Kidney (tissue), 14 donors: Measurements from ENCODE around the gene TFDP1. TPM values are rescaled to one million over a fixed set of nuclear protein-coding genes. Genes with fewer than 3 reads are reported as not detected.

ENCODE experiments used
- DNase-seq, 5 donors: peaks; one replicate each; pipeline ENCODE4 v3.0.0-alpha.2; 2013 to 2020
- FAIRE-seq: peaks from 2 replicates; lab custom pipeline; 2012; peaks lifted over from hg19 to GRCh38; lab: Jason Lieb, UNC
- H3K27ac ChIP-seq, 2 donors: one replicate each; pipeline ENCODE4 v1.7.0; 2013; ENCODE audit warnings: low read depth in 2 of 2, low read length in 2 of 2, inconsistent platforms in 1 of 2
- H3K27me3 ChIP-seq: one replicate; pipeline ENCODE4 v1.7.1; 2013; ENCODE audit warnings: low read length, inconsistent platforms; ENCODE audit not compliant: control insufficient read depth, insufficient read depth
- H3K36me3 ChIP-seq, 3 donors: one replicate each; pipeline versions ENCODE4 v1.7.0 to v1.7.1; 2013; ENCODE audit warnings: low read length in 3 of 3, control low read depth in 1 of 3, inconsistent platforms in 1 of 3; ENCODE audit not compliant: insufficient read depth in 3 of 3, control insufficient read depth in 2 of 3
- H3K4me1 ChIP-seq, 3 donors: one replicate each; pipeline versions ENCODE4 v1.7.0 to v1.7.1; 2013; ENCODE audit warnings: low read length in 3 of 3, inconsistent platforms in 1 of 3, low read depth in 1 of 3; ENCODE audit not compliant: control insufficient read depth in 2 of 3, insufficient read depth in 2 of 3
- H3K4me3 ChIP-seq, 3 donors: one replicate each; pipeline versions ENCODE4 v1.7.0 to v1.8.1; 2013; ENCODE audit warnings: low read length in 3 of 3, control low read depth in 1 of 3, inconsistent platforms in 1 of 3
- H3K9ac ChIP-seq, 3 donors: one replicate each; pipeline versions ENCODE4 v1.7.0 to v1.7.1; 2013; ENCODE audit warnings: low read length in 3 of 3, control low read depth in 1 of 3, inconsistent platforms in 1 of 3
- H3K9me3 ChIP-seq, 3 donors: one replicate each; pipeline versions ENCODE4 v1.7.0 to v1.7.1; 2013; ENCODE audit warnings: low read length in 3 of 3, control low read depth in 1 of 3, inconsistent platforms in 1 of 3; ENCODE audit not compliant: control insufficient read depth in 2 of 3, insufficient read depth in 1 of 3
- CTCF ChIP-seq: IDR thresholded peaks from 3 replicates; pipeline ENCODE4 v1.5.1; 2012; ENCODE audit warnings: mild to moderate bottlenecking, moderate library complexity, borderline replicate concordance; ENCODE audit not compliant: insufficient read depth; ENCODE audit errors: extremely low read depth
- intact Hi-C: fragments of 100-400 bp; cut with DNase I; formaldehyde crosslinking; loops from one replicate; pipeline ENCODE4 v1.11.1; 2022
- polyA plus RNA-seq: library from polyadenylated mRNA; stranded (reverse); fragments of 350-450 nt; fragmentation: Illumina TruSeq; extraction: RNeasy Lipid Tissue Mini Kit (QIAGEN cat#74804); gene quantifications from one replicate; pipeline ENCODE4 v1.2.3, GENCODE V29; 2014; ENCODE audit warnings: low read depth, low replicate concordance; ENCODE audit not compliant: insufficient read depth
- total RNA-seq: library from RNA; stranded (reverse); fragmentation: NEBNext Ultra II Directional; extraction: Animal tissue kit (Norgen Biotek cat#: 25700); gene quantifications from one replicate; pipeline ENCODE4 v1.2.1, GENCODE V29; 2021
- donor health status: control.
- donor health status: control.
- donor health status: control.
- donor health status: control.
- donor health status: control.
- donor health status: DM: yes; HTN: yes; CAD: no.
- donor health status: Normal renal cell carcinoma (clear cell type).

Gene TFDP1
- total and polyA plus RNA-seq, 2 donors from 2014 or later = 33.8 to 46.9 TPM

- no peaks in the 10 kb centered on the region for H3K9me3 ChIP-seq
- H3K27ac ChIP-seq = peak overlapping the region; percentile 14 to 43
- no peak for TF ChIP-seq CTCF
- H3K27me3 ChIP-seq = no peaks in the 10 kb centered on the region
- H3K4me3 ChIP-seq = no peak overlapping the region
- H3K36me3 ChIP-seq = no peaks in the 10 kb centered on the region
- peaks cover 0 to 11% (median 3%) of the 10 kb centered on the region in 3 donors for H3K4me1 ChIP-seq
- FAIRE-seq (no peak), DNase-seq (peak in 4 of 5 donors; percentile 28 to 84 (median 38))
- intact Hi-C loops = no loop called here
- no peak overlapping the region for H3K9ac ChIP-seq
These were observed 65.7 kb downstream of the TFDP1 start for GRCh38 chr13:113650275-113650674.

- intact Hi-C loops = no loop called here
- no peaks in the 10 kb centered on the region for H3K9me3 ChIP-seq
- no peak overlapping the region for H3K9ac ChIP-seq
- peaks cover 0 to 12% (median 3%) of the 10 kb centered on the region in 3 donors for H3K4me1 ChIP-seq
- no peaks in the 10 kb centered on the region for H3K27me3 ChIP-seq
- no peak overlapping the region for H3K4me3 ChIP-seq
- TF ChIP-seq CTCF = no peak
- no peak for FAIRE-seq
- peak overlapping the region; percentile 14 to 43 for H3K27ac ChIP-seq
- no peaks in the 10 kb centered on the region for H3K36me3 ChIP-seq
- DNase-seq = peak in 2 of 5 donors; percentile 31 to 39
These were observed 66.2 kb downstream of the TFDP1 start for GRCh38 chr13:113650731-113651148.

- Histone ChIP-seq H3K36me3 (no peaks in the 10 kb centered on the region), H3K27ac (no peak overlapping the region)
- peak in 2 of 5 donors; percentile 44 to 70 for DNase-seq
These were observed 67.2 kb downstream of the TFDP1 start for GRCh38 chr13:113651511-113652403.

More at GRCh38 chr13:113651511-113652403, 67.2 kb downstream of the TFDP1 start:
- no peaks in the 10 kb centered on the region for H3K9me3 ChIP-seq
- H3K9ac ChIP-seq = no peak overlapping the region
- intact Hi-C loops = no loop called here
- H3K4me3 ChIP-seq = no peak overlapping the region
- no peaks in the 10 kb centered on the region for H3K27me3 ChIP-seq
- no peak for TF ChIP-seq CTCF
- FAIRE-seq = no peak
- peaks cover 0 to 12% (median 3%) of the 10 kb centered on the region in 3 donors for H3K4me1 ChIP-seq
